H1 (cell line): ENCODE data around the gene SLC25A51.

Experiments used
- CTCF ChIP-seq, 3 experiments: IDR thresholded peaks; 1 replicate in 2 of 3; 2 replicates in 1 of 3; pipeline versions ENCODE4 v1.5.1 to v1.6.1; 2011; ENCODE audit warnings: low read length in 3 of 3, mild to moderate bottlenecking in 3 of 3, inconsistent platforms in 2 of 3, low read depth in 1 of 3, moderate library complexity in 1 of 3; ENCODE audit not compliant: insufficient read depth in 1 of 3; ENCODE audit errors: control extremely low read depth in 1 of 3
- EZH2 ChIP-seq: fragments of 200-600 bp; sonication (generic); IDR thresholded peaks from 2 replicates; pipeline ENCODE4 v1.7.1; 2012; ENCODE audit warnings: low read depth, mild to moderate bottlenecking, moderate library complexity, low read length, inconsistent platforms; ENCODE audit not compliant: severe bottlenecking
- POLR2A ChIP-seq, 2 experiments: IDR thresholded peaks; 1 replicate in 1 of 2; 2 replicates in 1 of 2; pipeline ENCODE4 v1.6.1; 2011; ENCODE audit warnings: low read depth in 2 of 2, low read length in 2 of 2, mild to moderate bottlenecking in 2 of 2; ENCODE audit errors: control extremely low read depth in 1 of 2

GRCh38 chr9:37947471-37947870 lies 43.5 kb upstream of the SLC25A51 start:
- TF ChIP-seq POLR2A (IDR thresholded peaks at IDR 0.05; ENCODE audit: control extremely low read depth in 1 of 2, low read depth in 2 of 2, low read length in 2 of 2) (no peak), CTCF (IDR thresholded peaks at IDR 0.05; ENCODE audit: control extremely low read depth in 1 of 3, insufficient read depth in 1 of 3, low read depth in 1 of 3, low read length in 3 of 3) (no peak), EZH2 (no peak)
